ENCODE data around the gene ESR1.

Gene ESR1

DNA sequence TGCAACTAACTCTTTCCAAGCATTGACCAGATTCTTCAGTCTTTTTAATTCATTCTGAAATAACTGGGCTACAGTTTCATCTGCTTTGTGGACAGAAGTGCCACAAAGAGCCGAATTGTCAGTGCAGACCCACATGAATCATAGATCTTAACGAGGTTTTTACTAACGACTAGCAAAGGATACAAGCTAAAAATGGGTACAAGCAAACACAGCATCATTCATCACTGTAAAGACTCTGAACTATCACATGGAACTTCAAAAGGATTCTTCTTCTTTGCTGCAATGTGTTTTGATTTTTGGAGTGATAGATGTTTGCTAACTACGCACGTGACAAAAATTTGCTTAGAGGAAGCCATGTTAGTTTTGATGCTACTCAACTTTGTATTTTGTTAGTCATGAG, 227.1 kb downstream of the ESR1 start:
- TF ChIP-seq, protein P1, sequence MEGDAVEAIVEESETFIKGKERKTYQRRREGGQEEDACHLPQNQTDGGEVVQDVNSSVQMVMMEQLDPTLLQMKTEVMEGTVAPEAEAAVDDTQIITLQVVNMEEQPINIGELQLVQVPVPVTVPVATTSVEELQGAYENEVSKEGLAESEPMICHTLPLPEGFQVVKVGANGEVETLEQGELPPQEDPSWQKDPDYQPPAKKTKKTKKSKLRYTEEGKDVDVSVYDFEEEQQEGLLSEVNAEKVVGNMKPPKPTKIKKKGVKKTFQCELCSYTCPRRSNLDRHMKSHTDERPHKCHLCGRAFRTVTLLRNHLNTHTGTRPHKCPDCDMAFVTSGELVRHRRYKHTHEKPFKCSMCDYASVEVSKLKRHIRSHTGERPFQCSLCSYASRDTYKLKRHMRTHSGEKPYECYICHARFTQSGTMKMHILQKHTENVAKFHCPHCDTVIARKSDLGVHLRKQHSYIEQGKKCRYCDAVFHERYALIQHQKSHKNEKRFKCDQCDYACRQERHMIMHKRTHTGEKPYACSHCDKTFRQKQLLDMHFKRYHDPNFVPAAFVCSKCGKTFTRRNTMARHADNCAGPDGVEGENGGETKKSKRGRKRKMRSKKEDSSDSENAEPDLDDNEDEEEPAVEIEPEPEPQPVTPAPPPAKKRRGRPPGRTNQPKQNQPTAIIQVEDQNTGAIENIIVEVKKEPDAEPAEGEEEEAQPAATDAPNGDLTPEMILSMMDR (IDR thresholded peaks at IDR 0.05; ENCODE audit: low read depth, low read length): no peak
- Histone ChIP-seq H3K36me3 (no peaks in the 10 kb centered on the region), H3K4me3 (ENCODE audit: low read depth, low read length) (no peak overlapping the region), H3K27ac (no peak overlapping the region), H3K27me3 (ENCODE audit: insufficient read depth, low read depth, severe bottlenecking) (no peaks in the 10 kb centered on the region), H3K9me3 (ENCODE audit: severe bottlenecking) (no peaks in the 10 kb centered on the region)
- DNase-seq: no peak

DNA sequence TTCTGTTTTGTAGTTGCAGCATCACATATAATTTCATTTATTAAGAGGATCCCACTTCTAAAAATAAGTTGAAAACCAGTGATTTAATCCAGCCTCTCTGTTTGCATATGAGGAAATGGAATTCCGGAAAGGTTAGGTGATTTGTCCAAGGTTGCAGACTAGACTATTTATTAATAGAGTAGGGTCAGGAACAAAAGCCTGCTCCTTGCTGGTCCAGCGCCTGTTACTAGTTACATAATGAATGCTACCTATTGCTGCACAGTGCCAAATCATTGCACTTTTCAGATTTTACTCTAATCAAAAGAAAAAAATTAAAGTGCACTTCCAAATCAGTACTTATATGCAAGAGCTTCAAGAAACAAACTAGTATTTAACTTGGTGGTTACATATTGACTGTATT, 238.6 kb downstream of the ESR1 start:
- Histone ChIP-seq H3K36me3 (no peaks in the 10 kb centered on the region), H3K27me3 (ENCODE audit: insufficient read depth, low read depth, severe bottlenecking) (peaks cover 14% of the 10 kb centered on the region), H3K9me3 (ENCODE audit: severe bottlenecking) (no peaks in the 10 kb centered on the region), H3K4me3 (ENCODE audit: low read depth, low read length) (no peak overlapping the region), H3K27ac (no peak overlapping the region)
- no peak for DNase-seq
- TF ChIP-seq, protein P1 (IDR thresholded peaks at IDR 0.05; ENCODE audit: low read depth, low read length): no peak

DNA sequence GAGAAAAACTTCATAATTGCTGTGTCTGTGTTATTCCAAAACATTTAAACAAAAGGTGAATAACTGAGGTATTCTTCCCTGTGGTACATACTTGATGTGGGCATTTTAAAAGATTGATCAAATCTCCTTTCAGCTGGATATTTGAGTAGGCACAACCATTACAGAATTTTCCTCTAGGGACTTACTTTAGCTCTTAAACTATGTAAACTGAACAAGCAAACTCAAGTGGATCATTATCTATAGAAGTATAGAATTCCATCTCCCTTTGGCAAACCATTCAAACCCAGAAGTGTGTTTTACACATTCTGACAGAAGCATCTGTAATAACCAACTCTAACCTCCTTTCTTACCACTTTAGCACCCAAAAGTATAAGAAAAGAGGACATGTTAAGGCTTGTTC, 241.4 kb downstream of the ESR1 start:
- Histone ChIP-seq H3K4me3 (ENCODE audit: low read depth, low read length) (no peak overlapping the region), H3K27ac (no peak overlapping the region), H3K36me3 (no peaks in the 10 kb centered on the region), H3K27me3 (ENCODE audit: insufficient read depth, low read depth, severe bottlenecking) (peaks cover 18% of the 10 kb centered on the region), H3K9me3 (ENCODE audit: severe bottlenecking) (no peaks in the 10 kb centered on the region)
- no peak for DNase-seq
- TF ChIP-seq, protein P1 (IDR thresholded peaks at IDR 0.05; ENCODE audit: low read depth, low read length): no peak

DNA sequence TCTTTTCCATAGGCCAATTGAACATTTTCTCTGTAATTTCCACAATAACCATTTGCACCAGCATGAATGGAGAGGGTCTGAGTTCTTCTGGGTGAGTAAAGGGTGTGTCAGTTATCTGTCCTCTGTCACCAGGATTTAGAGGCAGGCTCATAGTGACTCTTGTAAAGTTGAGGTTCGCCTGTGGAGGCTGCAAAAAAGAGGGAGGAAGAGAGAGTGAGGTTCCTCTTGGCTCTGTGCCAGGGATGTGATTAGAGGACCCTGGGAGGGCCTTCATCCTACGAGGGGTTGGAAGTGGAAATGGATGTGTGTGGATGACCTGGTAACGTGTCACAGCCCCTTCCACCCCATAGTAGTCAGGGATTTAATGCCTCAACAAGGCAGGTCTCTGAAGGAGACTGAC, 242.0 kb downstream of the ESR1 start:
- TF ChIP-seq, protein P1 (IDR thresholded peaks at IDR 0.05; ENCODE audit: low read depth, low read length): no peak
- H3K36me3 ChIP-seq: no peaks in the 10 kb centered on the region
- no peak for DNase-seq
- H3K27me3 ChIP-seq (ENCODE audit: insufficient read depth, low read depth, severe bottlenecking): peaks cover 16% of the 10 kb centered on the region
- no peaks in the 10 kb centered on the region for H3K9me3 ChIP-seq (ENCODE audit: severe bottlenecking)
- H3K4me3 ChIP-seq (ENCODE audit: low read depth, low read length): no peak overlapping the region
- no peak overlapping the region for H3K27ac ChIP-seq

DNA sequence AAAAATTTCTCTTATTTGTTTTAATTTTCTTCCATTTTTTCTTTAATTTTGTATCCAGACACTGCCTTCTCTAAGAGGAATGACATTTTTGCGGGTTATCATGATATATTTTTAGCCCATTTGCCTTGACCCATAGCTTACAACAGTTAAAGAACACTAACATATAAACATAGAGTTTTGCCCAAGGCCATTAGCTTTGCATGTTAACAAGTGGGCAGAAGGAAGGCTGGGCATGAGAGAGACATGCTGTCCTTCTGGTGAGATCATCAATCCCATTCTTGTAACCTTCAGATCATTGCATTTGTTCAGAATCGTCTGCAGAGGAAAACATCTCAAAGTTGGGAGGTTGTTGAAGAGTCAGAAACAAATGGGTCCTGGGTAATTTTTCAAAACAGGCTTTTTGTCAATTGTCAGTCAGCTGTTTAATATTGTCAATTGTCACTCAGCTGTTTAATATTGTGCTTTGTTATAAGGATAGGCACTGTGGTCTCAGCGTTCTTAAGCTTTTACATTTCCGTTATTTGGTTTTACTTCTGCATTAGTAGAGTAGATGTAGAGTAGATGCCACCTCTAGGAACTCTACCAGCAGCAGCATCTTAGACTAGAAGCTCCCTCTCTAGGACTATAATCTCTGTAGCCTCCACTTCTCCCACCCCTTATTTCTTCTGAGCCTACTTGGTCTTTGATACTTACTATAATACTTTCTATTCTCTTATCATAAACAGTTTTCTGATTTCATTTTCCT, 243.1 kb downstream of the ESR1 start:
- TF ChIP-seq, protein P1 (IDR thresholded peaks at IDR 0.05; ENCODE audit: low read depth, low read length): no peak
- Histone ChIP-seq H3K9me3 (ENCODE audit: severe bottlenecking) (no peaks in the 10 kb centered on the region), H3K4me3 (ENCODE audit: low read depth, low read length) (no peak overlapping the region), H3K27me3 (ENCODE audit: insufficient read depth, low read depth, severe bottlenecking) (peaks cover 16% of the 10 kb centered on the region), H3K27ac (no peak overlapping the region), H3K36me3 (no peaks in the 10 kb centered on the region)
- no peak for DNase-seq

DNA sequence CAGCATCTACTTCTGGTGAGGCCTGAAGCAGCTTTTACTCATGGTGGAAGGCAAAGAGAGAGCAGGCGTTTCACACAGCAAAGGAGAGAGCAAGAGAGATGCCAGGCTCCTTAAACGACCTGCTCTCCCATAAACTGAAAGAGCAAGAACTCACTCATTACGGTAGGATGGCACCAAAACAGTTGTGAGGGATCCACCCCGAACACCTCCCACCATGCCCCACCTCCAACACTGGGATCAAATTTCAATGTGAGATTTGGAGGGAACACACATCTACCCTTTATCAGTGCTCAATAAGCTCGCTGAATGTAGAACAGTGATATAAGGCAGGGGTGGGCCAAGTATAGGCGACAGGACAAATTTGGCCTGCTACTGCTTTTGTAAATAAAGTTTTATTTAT, 244.6 kb downstream of the ESR1 start:
- TF ChIP-seq, protein P1 (IDR thresholded peaks at IDR 0.05; ENCODE audit: low read depth, low read length): no peak
- Histone ChIP-seq H3K27ac (no peak overlapping the region), H3K27me3 (ENCODE audit: insufficient read depth, low read depth, severe bottlenecking) (peaks cover 16% of the 10 kb centered on the region), H3K36me3 (no peaks in the 10 kb centered on the region), H3K4me3 (ENCODE audit: low read depth, low read length) (no peak overlapping the region), H3K9me3 (ENCODE audit: severe bottlenecking) (no peaks in the 10 kb centered on the region)
- no peak for DNase-seq

All from WERI-Rb-1 (cell line).